AG09309 (cell line): ENCODE results near the gene OR51F1.
"Not testable (repeated sequence)": the region's sequence is repeated elsewhere in the genome, so short reads cannot be mapped to it uniquely, and the experiment has no call there.

Experiments used
- DNase-seq: peaks from one replicate; pipeline ENCODE4 v3.0.0-alpha.2; 2010; ENCODE audit warnings: low read depth
- H3K4me3 ChIP-seq: 2 replicates; pipeline ENCODE4 v1.5.1; 2011; ENCODE audit warnings: mild to moderate bottlenecking, low read depth, low read length, moderate library complexity; ENCODE audit not compliant: control insufficient read depth
- CTCF ChIP-seq: IDR thresholded peaks from 2 replicates; pipeline ENCODE4 v1.5.1; 2011; ENCODE audit warnings: mild to moderate bottlenecking, low read depth, low read length, inconsistent platforms; ENCODE audit not compliant: insufficient read depth, control insufficient read depth; ENCODE audit errors: missing control alignments

OR51F1 gene

GRCh38 chr11:4740735-4741134 is 29.0 kb downstream of the OR51F1 start:
- DNase-seq: no peak
- TF ChIP-seq CTCF: no peak
- H3K4me3 ChIP-seq: no peak overlapping the region

GRCh38 chr11:4727171-4727570 is 42.6 kb downstream of the OR51F1 start:
- TF ChIP-seq CTCF: no peak
- DNase-seq: no peak
- H3K4me3 ChIP-seq: no peak overlapping the region

- not testable (repeated sequence) for DNase-seq, H3K4me3 ChIP-seq
These were observed 46.9 kb downstream of the OR51F1 start for GRCh38 chr11:4722616-4723534.
